CD4-positive, alpha-beta T cell treated with Interleukin-1 beta for 1 hour (primary cell): ENCODE measurements around the gene MS4A7.
A peak's percentile ranks its signal among the peaks of the same experiment; 100 is the strongest.
"Not testable (repeated sequence)": the region's sequence is repeated elsewhere in the genome, so short reads cannot be mapped to it uniquely, and the experiment has no call there.

Source experiments
- DNase-seq, 2 donors: peaks; one replicate each; pipeline ENCODE4 v3.0.0-alpha.2; 2020 to 2022

MS4A7 gene, protein sequence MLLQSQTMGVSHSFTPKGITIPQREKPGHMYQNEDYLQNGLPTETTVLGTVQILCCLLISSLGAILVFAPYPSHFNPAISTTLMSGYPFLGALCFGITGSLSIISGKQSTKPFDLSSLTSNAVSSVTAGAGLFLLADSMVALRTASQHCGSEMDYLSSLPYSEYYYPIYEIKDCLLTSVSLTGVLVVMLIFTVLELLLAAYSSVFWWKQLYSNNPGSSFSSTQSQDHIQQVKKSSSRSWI

DNA sequence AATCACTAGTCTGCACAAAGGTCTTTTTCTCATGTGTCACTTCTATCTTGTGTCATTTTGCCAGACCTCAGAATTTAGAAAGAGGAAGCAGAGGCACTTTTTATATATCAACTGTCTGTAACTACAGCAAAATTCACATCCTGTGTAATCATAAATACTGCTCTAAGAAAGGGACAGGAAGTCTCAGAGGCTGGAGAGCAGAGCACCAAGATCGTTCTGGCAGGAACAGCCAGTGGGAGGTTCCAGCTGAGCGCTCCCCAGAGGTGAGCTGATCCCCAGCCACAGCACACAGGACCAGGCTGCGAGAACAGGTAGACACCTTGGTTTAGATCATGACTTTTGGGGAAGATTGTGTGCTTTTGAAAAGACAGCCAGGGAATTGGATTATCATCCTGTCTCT is at the start of gene MS4A7:
MS4A7 (plus strand) TSS at position 179 of the 400 bp plus-strand sequence. CDS start 4,610 bp downstream, outside the sequence.
- DNase-seq, result peak; percentile 16 to 71

GRCh38 chr11:60332846-60333245 is 45.5 kb upstream of the MS4A7 start:
- DNase-seq, result no peak

GRCh38 chr11:60334005-60334620 is 44.2 kb upstream of the MS4A7 start:
- peak; percentile 54 to 64 for DNase-seq

- no peak for DNase-seq
Measured at GRCh38 chr11:60336767-60337391, 41.5 kb upstream of the MS4A7 start.

GRCh38 chr11:60338053-60338452 is 40.3 kb upstream of the MS4A7 start:
- no peak for DNase-seq

GRCh38 chr11:60339356-60339755 is 39.0 kb upstream of the MS4A7 start:
- DNase-seq, result no peak

DNA sequence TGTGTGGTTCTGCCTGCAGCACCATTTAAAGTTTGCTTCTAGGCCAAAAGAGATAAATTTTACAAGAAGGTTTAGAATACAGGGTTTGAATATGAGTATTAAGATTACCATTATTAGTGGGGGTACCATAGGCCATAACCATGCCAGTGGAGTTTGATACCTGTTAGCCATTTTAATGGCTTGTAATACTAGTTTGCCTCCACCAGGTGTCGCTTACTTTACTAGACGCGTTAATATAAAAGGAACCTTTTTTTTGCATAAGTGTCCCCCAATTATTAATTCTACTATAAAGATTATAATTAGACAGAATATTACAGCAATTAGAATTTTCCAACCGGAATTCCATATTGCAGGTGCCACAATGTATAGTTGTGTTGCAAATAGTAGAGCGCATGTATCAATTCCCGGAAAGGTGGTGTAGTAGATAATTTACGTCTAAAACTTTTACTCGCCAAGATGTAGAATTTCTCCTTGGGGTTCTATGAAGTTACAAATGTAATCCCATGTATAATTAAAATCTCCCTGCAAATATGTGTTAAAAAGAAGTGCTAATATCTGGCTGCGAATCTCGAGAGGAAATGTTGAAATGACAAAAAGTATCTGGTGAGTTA is 35.1 kb upstream of the MS4A7 start:
- DNase-seq, result peak in 1 of 2 donors; percentile 28

- no peak for DNase-seq
Measured at GRCh38 chr11:60344146-60344545, 34.2 kb upstream of the MS4A7 start.

- DNase-seq, result peak in 1 of 2 donors; percentile 23
Measured at GRCh38 chr11:60345489-60345888, 32.8 kb upstream of the MS4A7 start.

DNA sequence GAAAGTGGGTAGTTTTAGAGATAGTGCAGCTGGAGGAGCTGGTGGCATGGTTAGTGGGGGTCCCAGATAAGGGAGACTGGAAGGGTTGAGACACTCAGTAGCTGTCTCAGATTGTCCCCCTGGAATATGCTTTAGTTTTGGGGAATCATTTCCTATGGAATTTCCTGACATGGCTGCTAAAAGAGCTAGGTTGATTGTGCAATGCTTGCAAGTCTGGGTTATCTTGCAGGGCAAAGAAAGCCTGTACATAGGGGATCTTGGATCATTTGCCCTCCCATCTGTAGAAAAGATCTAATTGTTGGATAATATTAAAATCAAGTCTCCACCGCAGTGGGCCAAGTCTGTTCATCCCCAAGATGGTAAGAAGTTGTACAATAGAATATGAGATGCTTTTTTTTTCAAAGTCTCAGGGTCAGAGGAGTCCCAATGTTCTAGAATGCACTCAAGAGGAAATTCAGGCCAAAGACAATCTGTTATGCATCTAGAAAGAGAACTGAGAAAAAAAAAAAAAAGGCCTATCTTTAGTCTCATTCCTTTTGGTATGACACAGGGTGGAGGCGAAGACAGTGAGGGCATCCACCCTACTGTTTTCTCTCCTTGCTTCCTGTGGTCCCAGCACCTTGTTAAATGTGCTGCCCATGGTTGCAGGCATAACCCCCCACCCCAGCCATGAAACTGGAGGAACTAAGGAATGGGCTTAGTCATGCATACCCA is 31.1 kb upstream of the MS4A7 start:
- DNase-seq, result no peak

DNA sequence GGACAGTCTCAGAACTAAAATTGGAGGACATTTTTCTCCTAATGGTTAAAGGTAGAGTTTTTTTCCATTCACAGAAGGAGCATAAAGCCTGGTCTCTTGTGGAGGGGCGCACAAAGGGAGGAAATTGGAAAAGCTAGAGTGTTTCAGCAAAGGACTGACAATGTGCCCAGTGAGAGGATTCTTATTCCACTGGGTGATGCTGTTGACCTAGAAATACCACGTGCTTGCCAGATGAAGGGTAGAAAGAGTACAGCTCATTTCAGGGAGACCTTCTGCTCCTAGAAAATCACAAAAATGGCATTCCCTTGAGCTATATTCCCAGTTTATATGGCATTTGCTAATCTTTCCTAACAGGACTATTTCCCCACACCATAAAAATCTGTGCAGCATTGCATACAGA is 30.2 kb upstream of the MS4A7 start:
- DNase-seq, result no peak

DNA sequence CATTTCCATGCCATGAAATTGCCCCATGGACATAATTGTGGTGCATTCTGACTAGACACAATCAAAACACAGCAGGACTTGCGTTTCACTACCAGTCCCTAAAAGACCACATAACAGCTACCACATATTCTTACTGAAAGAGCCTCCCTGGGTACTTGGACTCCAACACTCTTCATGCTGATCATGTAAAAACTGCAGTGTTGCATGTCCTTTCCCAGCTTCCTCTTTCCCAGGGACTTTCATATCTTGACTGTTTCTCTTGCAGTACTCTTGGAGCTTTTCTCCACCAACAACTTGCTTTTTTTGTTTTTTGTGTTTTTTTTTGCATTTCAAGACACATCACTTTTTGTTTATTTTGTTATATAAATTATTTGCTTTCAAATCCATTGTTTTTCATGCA is 28.3 kb upstream of the MS4A7 start:
- no peak for DNase-seq

DNA sequence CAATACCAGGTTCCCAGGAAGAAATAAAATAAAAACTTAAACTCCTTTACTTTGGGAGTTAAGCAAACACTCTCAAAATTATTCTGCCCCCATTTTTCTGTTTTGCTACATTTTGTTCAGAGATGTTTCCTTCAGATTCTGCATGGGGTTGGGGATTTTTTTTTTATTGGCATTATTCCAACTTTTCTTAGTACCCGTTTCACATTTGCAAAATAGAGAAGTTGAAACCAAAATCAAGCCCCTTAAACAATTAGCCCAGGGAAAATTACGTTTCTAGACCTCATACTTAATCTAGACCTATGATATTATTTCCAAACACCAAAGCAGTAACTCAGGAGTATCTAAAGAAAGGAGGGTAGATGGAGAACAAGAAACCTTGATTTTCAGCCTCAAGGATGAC is 20.6 kb upstream of the MS4A7 start:
- no peak for DNase-seq

DNA sequence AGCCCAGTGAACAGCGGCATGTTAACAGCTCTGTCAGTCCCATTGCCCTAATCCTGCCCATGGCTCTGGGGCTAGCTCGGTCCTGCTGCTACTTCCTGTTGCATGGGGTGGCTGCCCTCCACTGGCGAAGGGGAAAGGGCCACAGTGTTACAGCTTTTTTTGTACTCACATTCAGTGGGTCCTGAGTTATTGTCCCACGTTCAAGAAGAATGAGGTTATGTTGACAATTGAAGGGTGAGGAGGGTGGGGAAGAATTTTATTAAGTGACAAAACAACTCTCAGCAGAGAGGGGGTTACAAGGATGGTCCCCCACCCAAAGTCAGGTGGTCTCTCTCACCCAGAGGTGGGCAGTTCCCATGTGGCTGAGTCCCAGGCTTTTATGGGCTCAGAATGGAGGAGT is 17.7 kb upstream of the MS4A7 start:
- DNase-seq, result no peak

DNA sequence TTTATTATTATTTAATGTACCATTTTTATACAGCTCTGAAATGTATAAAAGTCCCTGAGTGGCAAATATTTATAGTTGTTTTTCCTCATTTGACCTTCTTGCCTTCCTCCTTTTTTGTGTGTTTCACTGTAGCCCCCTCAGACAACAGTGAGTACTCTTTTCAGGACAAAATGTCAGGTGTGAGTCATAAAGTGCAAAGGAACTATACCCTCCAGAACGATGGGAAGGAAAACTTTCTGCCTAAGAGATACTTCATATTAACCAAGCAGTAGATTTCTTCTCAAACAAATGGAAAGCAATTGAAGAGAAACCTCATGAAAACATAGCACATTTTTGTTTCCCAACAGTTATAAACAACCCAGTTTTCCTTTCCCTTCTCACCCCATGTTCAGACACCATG is 16.1 kb upstream of the MS4A7 start:
- DNase-seq, result no peak

GRCh38 chr11:60363542-60364470 is 14.5 kb upstream of the MS4A7 start:
- DNase-seq, result peak; percentile 60 to 72

- DNase-seq, result not testable (repeated sequence)
Measured at GRCh38 chr11:60366262-60366904, 11.9 kb upstream of the MS4A7 start.

GRCh38 chr11:60367009-60367408 is 11.3 kb upstream of the MS4A7 start:
- DNase-seq, result peak in 1 of 2 donors; percentile 36

GRCh38 chr11:60367896-60368295 is 10.4 kb upstream of the MS4A7 start:
- no peak for DNase-seq

- no peak for DNase-seq
Measured at GRCh38 chr11:60370252-60370810, 8.0 kb upstream of the MS4A7 start.

- DNase-seq, result no peak
Measured at GRCh38 chr11:60370811-60371298, 7.5 kb upstream of the MS4A7 start.
